GM21390 (cell line): ENCODE measurements around the gene SERPINA5.

Source experiments
- ATAC-seq: cut with Tn5 transposase; IDR thresholded peaks from one replicate; pipeline ENCODE4 v1.9.1; 2021; ENCODE audit not compliant: unreplicated experiment

SERPINA5 gene, protein sequence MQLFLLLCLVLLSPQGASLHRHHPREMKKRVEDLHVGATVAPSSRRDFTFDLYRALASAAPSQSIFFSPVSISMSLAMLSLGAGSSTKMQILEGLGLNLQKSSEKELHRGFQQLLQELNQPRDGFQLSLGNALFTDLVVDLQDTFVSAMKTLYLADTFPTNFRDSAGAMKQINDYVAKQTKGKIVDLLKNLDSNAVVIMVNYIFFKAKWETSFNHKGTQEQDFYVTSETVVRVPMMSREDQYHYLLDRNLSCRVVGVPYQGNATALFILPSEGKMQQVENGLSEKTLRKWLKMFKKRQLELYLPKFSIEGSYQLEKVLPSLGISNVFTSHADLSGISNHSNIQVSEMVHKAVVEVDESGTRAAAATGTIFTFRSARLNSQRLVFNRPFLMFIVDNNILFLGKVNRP

DNA sequence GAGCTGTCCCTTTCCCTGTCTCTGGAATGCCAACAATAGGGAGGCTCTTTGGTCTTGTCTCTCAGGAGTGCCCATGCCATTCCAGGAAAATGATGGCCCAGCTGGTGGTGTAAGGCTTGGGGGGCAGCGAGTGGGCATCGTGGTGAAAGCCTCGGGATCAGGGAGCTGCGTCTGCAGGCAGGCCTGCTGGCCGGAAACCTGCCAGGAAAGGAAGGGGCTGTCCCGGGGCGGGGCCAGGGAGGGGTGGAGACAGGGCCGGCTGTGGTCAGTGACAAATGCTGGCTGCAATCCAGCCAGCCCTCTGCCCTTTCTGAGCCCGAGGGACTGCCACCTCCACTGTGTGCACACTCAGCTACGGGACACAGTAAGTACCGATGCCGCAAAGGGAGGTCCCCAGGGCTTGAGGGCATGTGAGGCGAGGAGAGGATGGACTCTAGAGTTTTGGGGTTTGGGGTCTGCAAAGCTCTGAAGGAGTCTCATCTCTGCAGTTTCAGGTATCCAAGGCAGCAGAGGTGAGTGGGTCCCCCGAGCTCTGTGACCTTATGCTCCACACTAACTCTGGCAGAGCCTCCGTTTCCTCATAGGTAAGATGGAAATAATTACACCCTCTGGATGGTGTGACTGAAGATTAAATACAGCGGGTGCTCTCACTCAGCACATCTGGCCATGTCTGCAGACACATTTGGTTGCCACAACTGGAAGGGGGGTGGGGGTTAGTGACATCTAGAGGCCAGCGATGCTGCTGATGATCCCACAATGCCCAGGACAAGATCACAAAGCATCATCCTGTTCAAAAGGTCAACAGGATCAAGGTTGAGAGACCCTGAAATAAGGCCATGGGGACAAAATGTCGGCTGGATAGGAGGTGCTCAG lies at the start of gene SERPINA5:
TSS of gene SERPINA5 (plus strand) at position 300 of the 873 bp plus-strand sequence. CDS start 5,937 bp downstream, outside the sequence.
- no peak for ATAC-seq

DNA sequence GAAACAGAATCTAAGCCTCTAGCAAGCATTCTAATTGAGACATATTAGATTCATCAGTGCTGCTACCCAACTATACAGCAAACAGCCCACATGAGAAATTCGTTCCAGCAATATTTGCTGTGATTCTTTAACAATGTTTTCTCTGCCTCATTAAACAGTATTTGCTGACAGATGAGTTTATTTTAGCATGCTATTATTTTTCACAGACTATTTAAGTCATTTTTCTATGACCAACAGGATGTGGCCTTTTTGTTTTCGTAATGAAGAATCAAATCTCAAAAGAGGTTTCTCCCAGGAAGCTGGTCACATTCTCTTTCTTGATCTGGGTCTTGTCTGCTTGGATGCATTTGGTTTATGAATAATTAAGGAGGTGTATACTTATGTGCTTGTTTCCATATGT lies 48.8 kb upstream of the SERPINA5 start:
- ATAC-seq: no peak

DNA sequence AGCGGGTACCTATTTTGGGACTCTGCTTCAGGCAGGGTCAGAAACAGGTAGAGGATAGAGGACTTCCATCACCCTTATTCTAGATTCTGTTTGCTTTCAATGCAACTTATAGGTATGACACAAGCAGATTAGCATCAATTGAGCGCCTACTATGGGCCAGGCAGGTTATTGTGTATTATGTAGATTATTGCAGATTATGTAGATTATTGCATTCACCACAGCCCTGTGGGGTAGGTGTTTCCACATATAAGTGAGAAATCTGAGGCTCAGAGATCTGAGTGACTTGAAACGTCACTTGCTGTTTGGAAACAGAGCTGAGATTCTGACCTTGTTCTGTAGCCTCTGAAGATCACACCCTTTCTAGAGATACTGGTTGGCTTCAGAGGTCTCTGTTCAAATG lies 45.7 kb upstream of the SERPINA5 start:
- no peak for ATAC-seq

DNA sequence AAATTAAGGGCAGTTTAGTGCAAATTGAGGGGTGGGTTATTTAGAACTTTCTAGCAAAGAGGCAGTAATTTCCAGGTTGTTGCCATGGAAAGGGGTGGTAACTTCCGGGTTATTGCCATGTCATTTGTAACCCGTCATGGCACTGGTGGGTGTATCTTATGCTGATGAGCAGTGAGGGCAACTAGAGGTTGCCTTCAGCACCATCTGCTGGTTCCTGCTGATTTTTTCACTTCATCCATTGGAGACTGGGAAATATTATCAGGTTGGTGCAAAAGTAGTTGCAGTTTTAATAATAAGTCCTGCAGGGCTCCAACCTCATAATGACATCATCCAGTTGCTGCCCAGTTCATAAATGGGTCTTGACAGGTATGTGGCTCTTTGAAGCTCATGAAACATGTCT lies 44.4 kb upstream of the SERPINA5 start:
- ATAC-seq: no peak

DNA sequence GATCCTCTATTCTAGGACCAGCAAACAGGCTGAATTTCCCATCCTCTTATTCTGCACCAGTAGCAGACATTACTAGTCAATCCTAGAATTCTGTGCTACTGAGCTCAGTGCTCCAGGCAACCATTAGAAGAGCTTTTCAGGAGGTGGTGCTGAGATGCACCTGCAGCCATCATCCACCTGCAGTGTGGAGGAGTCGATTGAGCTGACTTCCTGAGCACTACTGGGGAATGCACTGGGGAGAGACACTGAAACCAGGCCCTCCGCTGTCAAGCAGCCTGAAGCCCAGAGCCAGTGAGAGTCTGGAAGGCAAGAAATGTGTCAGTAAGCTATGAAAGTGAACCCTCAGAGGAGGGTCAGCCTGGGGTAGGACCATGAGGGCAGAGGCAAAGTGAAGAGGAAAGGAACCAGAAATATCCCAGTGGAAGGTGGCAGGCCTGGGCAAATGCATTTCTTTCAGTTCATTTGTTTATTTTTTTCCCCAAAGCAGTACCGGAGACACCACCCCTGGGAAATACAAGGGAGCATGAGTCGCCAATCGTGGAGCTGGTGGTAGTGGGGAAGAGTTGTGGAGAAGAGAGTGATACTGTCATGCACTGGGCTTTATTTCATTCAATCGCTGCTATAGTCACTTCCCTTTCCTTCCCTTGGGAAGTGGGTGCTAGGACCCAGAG lies 43.0 kb upstream of the SERPINA5 start:
- no peak for ATAC-seq

DNA sequence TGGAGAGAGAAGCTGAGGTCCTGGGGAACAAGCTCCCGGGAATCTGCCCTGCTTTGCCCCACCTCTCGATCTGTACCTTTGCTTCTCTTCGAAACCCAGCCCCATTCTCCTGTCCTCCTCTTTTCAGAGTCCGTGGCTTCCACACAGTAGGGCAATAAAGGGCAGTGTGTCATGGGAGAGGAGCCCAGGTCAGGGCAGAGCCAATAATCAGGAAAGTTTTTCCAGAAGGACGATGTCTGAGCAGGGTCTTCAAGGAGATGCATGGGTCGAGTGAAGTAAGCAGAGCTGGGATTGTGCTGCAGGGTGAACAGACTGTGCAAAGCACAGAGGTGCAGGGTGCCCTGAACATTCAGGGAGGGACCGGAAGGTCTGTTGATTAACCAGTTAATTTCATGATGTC lies 42.0 kb upstream of the SERPINA5 start:
- ATAC-seq: no peak

DNA sequence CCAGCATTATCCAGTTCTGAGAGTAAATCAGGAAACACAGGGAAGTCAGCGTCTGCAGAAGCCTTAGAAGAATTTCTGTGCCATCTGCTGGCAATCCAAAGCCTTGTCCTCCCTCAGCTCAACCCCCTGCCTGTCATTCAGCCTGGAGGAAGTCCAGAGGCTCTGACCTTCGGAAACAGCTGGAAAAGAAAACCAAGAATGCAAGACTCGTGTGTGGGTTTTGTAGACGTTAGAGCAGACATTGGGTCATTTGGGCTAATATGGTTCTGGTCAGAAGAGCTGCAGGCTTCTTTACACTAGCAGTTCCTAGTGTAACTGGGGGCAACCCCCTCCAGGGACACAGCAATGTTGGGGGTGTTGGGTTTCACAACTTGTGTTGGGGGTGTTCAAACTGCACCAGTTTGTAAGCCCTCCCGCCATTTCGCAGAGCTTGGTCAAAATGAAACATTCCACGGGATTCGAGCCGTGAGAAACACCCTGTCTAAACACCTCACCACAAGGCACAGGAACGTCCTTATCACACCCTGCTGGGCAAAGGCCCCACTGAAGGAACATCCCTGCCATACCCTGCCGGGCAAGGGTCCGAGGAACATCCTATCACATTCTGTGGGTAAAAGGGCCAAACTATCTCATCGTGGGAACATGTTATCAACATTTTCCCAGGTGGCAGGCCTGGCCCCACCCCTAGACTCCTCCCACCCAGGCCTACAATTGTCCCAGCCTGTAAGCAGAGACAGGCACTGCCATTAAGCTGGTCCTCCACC lies 41.0 kb upstream of the SERPINA5 start:
- ATAC-seq: no peak

DNA sequence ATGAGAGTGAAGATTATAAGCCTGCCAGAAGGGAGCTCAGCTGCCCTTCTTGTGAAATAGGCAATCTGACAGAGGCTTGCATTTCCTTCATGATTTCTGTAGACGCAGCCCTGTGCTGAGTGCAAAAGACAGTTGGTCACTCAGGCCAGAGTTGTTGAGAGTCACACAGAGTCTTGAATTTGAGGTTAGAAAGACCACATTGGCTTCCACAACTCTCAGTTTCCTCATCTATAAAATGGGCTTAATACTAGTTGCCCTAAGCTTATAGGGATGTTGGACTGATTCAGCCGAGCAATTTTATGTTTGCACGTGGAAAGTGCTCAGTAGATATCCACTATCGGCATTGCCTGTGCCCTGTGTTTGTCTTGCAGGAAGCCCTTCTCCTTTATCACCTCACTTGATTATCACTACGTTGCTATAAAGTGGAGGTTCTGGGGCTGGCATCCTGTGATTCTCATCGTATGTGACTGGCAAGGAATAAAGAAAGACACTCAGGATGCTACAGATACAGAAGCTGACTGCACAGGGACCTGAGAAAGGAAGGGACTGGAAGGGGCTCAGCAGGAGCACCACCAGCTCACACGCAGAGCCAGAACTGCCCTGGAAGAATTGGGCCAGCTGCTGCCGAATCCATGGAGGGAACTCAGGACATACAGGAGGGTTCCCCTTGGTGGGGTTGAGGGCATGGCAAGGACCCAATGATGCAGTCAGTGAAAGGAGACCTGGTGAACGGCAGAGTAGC lies 39.8 kb upstream of the SERPINA5 start:
- ATAC-seq: no peak

DNA sequence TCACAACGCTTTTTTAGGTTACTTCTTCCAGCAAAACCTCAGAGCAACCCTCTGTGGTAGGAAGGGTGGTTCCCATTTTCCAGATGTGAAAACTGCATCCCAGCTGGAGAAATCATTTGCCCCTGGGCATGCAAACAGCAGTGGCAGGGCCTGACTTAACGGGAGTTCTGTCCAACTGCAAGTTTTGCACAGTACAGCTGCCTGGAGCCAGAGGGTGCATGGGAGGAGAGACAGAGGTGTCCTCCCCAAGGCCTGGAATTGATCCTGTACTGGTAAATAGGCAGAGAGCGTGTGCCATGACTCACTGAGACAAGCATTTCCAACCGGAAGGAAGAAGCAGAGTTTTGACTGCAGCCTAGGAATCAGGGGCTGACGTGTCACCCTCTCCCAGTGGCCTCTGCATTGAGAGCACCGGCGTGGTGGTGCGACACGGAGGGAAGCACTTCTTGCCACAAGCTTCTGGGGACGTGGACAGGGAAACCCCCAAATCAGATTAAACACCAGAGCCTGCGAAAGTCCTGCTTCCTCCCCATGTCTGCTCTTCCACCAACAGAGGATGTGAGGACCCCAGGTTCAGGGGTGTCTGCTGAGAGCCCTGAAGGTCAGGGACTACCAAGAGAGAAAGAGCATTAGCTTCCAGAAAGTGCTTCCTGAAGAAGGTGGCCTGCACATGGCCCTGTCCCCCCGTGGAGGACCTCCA lies 39.0 kb upstream of the SERPINA5 start:
- no peak for ATAC-seq

DNA sequence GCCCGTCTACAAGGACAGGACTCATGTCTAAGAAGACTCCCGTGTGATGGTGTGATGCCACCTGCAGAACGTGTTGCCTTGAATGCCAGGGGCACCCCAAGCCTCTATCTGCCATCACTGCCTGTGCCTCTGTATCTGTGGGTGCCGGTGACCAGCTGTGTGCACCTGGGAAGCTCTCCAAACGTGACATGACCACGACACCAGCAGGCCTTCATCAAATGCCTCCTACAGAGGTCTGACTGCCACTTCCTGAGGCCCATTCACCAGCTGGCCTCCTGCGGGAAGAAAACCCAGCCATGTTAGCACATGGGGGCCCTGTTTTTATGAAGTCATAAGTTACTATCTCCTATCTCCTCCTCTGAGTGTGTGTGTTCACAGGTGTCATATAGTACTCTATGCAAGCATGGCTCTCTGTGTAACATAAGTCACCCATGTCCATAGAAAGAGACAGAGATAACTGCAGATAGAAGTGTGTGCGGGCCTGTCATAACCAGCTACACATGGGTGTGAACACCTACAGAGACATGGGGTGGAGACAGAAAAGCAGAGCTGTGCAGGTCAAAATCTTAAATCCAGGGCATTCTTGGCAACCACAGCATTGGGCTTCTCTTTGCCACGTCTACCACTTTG lies 38.3 kb upstream of the SERPINA5 start:
- ATAC-seq: no peak

DNA sequence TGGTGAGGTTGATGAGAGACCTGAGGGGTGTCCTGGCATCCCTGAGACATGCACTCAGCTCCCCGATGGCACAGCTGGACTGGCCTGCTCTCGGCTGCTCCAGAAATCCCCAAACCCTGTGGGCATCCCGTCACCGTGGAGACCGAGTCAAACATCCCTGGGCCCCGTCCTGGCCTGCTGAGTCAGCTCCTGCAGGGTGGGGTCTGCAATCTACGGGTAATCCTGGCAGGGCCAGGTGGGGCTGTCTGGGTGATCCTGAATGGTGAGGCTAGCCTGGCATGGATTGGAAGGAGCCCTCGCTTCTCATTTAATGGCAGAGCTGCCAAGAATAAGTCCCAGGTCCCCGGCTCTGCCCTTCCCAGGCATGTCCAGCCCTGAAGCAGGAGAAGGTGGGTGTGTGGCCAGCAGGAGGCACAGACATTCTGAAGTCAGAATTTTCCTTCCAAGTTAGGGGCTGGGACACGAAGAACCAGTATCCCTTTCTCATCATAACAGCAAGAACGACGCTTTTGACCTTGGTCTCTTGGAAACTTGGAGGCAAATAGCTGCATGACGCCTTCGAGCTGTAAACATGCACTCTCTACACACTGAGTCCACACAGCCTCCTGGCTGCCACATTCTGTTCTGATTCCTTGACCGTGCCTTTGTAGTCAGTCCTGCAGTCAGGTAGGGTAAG lies 37.6 kb upstream of the SERPINA5 start:
- ATAC-seq: no peak

DNA sequence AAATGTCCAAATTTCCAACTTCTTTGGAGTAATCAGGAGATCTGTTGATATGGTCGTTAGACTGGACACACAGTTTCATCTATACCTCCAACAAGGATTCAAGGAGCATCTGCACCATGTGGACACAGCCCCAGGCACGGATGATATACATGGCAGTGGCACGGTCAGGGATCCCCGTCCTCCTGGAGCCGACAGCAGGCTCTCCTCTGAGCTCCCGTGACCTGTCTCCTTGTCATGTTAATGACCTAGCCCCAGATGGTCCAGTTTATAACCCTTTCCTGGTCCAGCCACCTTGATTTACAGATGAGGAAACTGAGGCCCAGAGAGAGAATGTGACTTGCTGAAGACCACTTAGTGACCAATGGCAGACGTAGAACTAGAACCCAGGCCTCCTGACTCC lies 36.5 kb upstream of the SERPINA5 start:
- no peak for ATAC-seq

DNA sequence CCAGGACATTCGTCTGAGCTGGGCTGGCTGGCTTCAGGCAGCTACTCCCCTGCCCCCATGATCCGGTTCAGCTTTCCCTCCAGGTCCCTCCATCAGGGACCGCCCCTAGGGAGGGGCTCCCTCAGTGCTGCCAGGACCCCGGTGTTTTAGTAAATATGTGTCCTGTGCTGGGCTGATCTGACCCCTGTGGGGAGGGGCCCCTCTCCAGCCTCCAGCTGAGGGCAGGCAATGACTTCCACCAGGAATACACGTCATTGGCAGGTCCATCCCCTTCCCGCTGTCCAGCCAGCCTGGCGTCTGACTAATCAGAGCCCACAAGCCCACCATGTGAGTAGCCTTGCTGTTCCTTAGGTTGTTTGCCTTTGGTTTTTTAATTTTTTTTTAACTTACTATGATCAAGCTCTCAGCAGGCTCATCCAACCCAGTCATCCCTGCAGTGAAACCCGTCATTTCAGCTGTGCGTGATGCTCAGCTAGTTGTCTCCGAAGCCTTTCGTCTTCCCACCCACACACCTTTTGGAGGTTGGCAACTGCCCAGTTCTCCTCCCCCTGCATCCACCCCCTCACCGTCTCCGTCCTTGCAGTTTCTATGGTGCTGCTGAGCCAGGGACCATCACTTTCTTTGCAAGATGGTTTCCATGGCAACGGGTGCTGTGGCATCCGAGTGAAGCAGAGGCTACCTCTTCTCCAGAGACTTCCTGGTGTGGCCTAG lies 35.9 kb upstream of the SERPINA5 start:
- ATAC-seq: no peak

DNA sequence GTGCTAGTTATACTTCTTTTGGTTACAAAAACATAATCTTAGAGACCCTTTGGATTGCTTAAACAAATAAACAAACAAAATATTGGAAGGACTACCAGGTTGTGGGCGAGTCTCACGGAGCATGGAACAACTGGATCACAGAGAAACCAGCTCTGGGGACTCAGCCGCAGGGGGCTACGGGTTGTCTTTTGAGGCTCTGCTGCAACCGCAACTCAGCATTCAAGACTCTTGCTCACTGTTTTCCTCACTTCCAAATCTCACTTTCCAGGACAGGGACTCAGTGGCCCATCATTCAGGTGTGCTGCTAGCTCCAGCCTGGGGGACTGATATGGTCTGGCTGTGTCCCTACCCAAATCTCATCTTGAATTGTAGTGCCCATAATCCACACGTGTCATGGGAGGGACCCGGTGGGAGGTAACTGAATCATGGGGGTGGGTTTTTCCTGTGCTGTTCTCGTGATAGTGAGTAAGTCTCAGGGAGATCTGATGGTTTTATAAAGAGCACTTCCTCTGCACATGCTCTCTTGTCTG lies 34.0 kb upstream of the SERPINA5 start:
- no peak for ATAC-seq

DNA sequence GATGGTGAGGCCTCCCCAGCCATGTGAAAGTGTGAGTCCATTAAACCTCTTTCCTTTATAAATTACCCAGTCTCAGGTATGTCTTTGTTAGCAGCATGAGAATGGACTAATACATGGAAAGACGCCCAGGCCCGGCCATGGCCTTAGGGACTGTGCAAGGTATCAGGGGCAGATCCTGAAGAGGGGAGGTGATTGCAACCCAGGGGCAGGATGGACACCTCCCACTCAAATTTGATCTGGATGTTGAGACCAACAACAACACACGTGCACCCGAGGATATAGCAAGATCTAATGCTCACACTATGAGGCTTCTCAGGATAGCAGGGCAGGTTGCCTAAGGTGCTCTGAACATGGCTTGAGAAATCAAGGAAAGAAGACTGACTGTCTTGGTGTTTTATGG lies 33.5 kb upstream of the SERPINA5 start:
- no peak for ATAC-seq

DNA sequence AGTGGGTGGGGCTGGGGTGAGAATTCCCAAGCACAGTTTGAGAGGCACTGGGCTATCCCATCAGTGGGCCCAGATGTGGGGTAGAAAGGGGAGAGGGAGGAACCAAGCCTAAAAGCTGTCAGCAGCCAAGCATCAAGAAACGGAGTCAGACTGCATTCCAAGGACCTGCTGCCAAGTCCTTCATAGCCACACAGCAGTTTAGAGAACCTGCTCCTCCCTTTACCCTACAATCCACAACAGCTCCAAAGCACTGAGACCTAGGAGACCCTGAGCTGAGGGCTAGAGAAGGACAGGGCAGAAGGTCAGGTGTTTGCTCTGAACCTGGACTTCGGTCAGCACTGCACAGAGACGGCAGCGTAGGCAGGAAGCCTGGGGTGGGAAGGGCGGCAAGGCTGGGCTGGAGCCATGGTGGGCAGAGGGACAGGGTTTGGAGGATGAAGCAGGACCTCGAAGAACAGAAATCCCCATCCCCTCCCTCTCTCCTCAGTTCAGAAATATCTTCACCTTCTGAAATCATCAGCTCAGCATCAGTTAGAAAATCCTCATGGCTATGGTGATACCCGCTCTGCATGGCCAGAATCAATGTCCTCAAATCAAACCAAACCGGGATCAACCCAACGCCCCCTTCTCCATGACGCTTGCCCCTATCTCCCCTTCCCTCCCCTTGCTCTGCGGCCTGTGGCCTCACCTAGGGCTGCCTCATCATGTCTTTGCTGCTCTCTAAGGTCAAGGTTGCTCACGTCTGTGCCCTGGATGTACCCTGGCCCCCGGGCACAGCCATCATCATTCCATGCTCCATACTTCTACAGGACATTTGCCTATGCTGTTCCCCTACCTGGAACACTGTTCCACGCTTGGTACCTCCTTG lies 32.9 kb upstream of the SERPINA5 start:
- no peak for ATAC-seq
